ENCODE measurements around the gene PHYKPL.

GRCh38 chr5:178221853-178222252 lies 10.7 kb downstream of the PHYKPL start:
- no peak for TF ChIP-seq POLR2A (IDR thresholded peaks at IDR 0.05)
- no peak for TF ChIP-seq CTCF (IDR thresholded peaks at IDR 0.05)
- no peak for TF ChIP-seq EP300 (IDR thresholded peaks at IDR 0.05)
